LNCaP clone FGC (cell line): ENCODE data around the gene ECHDC3.

Experiments used
- DNase-seq: peaks from one replicate; pipeline ENCODE4 v3.0.0-alpha.2; 2011; ENCODE audit warnings: low read depth
- H3K4me3 ChIP-seq: 2 replicates; pipeline ENCODE4 v1.5.1; 2011; ENCODE audit warnings: mild to moderate bottlenecking, low read depth, low read length, control low read depth
- CTCF ChIP-seq: IDR thresholded peaks from 2 replicates; pipeline ENCODE4 v1.5.1; 2012; ENCODE audit warnings: mild to moderate bottlenecking; ENCODE audit not compliant: control insufficient read depth, insufficient read depth; ENCODE audit errors: extremely low read depth

Gene ECHDC3

GRCh38 chr10:11781114-11781513 lies 38.9 kb downstream of the ECHDC3 start:
- DNase-seq: no peak
- TF ChIP-seq CTCF: no peak
- H3K4me3 ChIP-seq: no peak overlapping the region

- H3K4me3 ChIP-seq: no peak overlapping the region
- peak; percentile 60 for TF ChIP-seq CTCF
- DNase-seq: peak; percentile 23
These were observed 40.8 kb downstream of the ECHDC3 start for GRCh38 chr10:11782793-11783557.

GRCh38 chr10:11783558-11783865 lies 41.3 kb downstream of the ECHDC3 start:
- TF ChIP-seq CTCF: no peak
- no peak overlapping the region for H3K4me3 ChIP-seq
- DNase-seq: no peak

GRCh38 chr10:11787374-11787773 lies 45.2 kb downstream of the ECHDC3 start:
- no peak for TF ChIP-seq CTCF
- H3K4me3 ChIP-seq: no peak overlapping the region
- no peak for DNase-seq

GRCh38 chr10:11787846-11788245 lies 45.7 kb downstream of the ECHDC3 start:
- TF ChIP-seq CTCF: no peak
- H3K4me3 ChIP-seq: no peak overlapping the region
- DNase-seq: no peak

GRCh38 chr10:11789306-11789705 lies 47.1 kb downstream of the ECHDC3 start:
- DNase-seq: peak; percentile 25
- no peak for TF ChIP-seq CTCF
- no peak overlapping the region for H3K4me3 ChIP-seq

GRCh38 chr10:11789956-11790355 lies 47.8 kb downstream of the ECHDC3 start:
- no peak for DNase-seq
- no peak for TF ChIP-seq CTCF
- no peak overlapping the region for H3K4me3 ChIP-seq
